ENCODE results near the gene ATP2A2.

DNA sequence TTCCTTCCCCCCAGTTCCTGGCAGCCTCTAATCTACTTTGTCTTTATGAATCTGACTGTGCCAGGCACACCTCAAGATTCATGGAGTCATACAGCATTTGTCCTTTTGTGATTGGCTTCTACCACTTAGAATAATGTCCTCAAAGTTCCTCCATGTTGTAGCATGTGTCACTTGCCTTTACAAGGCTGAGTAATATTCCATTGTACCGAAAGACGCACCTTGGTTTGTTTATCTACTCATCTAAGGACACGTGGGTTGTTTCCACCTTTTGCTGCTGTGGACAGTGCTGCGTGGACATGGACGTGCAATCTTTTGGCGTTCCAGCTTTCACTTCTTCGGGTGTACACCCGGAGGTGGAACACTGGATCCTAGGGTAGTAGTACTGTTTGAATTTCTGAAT is 88.9 kb downstream of the ATP2A2 start:
- TF ChIP-seq EZH2 (IDR thresholded peaks at IDR 0.05; ENCODE audit: low read depth), result no peak
- TF ChIP-seq, protein P1, sequence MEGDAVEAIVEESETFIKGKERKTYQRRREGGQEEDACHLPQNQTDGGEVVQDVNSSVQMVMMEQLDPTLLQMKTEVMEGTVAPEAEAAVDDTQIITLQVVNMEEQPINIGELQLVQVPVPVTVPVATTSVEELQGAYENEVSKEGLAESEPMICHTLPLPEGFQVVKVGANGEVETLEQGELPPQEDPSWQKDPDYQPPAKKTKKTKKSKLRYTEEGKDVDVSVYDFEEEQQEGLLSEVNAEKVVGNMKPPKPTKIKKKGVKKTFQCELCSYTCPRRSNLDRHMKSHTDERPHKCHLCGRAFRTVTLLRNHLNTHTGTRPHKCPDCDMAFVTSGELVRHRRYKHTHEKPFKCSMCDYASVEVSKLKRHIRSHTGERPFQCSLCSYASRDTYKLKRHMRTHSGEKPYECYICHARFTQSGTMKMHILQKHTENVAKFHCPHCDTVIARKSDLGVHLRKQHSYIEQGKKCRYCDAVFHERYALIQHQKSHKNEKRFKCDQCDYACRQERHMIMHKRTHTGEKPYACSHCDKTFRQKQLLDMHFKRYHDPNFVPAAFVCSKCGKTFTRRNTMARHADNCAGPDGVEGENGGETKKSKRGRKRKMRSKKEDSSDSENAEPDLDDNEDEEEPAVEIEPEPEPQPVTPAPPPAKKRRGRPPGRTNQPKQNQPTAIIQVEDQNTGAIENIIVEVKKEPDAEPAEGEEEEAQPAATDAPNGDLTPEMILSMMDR (conservative IDR thresholded peaks at IDR 0.05), result no peak

All from PC-9 (cell line).